ENCODE results near the gene VWA5B2. TPM values are rescaled to one million over a fixed set of nuclear protein-coding genes. Genes with fewer than 3 reads are reported as not detected.

The VWA5B2 gene
- not detected for total RNA-seq

DNA sequence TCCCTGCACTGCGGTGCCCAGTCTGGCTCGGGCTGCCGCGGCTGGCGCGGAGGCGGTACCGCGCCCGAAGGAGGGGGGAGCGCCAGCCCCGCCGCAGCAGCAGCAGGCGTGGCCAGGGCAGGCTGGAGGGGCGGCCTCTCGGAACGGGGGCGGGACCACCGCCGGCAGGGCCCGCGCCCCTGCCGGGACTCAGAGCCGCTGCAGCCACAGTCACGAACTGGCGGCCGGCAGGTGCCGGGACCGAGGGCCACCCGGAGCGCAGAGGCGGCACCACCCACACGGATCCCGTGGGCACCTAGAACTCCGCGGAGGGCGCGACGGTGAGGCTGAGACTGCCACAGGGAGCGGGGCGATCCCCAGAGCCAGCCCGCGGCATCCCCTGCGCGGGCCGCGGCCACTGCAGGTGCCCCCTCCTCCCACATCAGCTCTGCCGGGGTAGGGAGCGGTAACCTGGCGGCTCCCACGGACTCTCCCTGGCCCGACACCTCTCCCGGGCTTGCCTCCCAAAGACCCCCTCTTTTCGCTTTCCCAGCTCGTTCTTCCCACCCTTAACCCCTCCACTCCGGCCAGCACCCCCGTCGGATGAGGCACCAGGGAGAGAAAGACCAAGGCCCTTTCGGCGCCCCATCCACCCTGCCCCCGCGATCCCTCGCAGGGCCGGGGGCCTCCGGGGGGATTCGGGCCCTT, at the start of gene VWA5B2:
Gene VWA5B2 (plus strand): TSS at position 192 of the 687 bp plus-strand sequence. CDS start 944 bp downstream, outside the sequence.
- ATAC-seq, result peak; percentile 97
- DNase-seq, result peak; percentile 74
- H3K9me3 Mint-ChIP-seq (ENCODE audit: insufficient read depth), result no peaks in the 10 kb centered on the region
- peak within 1 kb of the TSS; percentile 37 for H3K4me3 Mint-ChIP-seq
- H3K27ac Mint-ChIP-seq, result no peak within 1 kb of the TSS
- H3K36me3 Mint-ChIP-seq (ENCODE audit: low read depth), result no peaks in the 10 kb centered on the region
- ChIA-PET CTCF (interaction anchor here (0.9 to 4.9 kb wide), 5 partner anchors 14 to 35 kb away, joined by 4 to 45 read pairs (median 10); partner anchors contain the start of genes ALG3 and EEF1AKMT4), POLR2A (no interaction called here)
- peaks cover 9% of the 10 kb centered on the region for H3K4me1 Mint-ChIP-seq (ENCODE audit: low read depth)
- H3K27me3 Mint-ChIP-seq (ENCODE audit: low read depth), result peaks cover 48% of the 10 kb centered on the region

DNA sequence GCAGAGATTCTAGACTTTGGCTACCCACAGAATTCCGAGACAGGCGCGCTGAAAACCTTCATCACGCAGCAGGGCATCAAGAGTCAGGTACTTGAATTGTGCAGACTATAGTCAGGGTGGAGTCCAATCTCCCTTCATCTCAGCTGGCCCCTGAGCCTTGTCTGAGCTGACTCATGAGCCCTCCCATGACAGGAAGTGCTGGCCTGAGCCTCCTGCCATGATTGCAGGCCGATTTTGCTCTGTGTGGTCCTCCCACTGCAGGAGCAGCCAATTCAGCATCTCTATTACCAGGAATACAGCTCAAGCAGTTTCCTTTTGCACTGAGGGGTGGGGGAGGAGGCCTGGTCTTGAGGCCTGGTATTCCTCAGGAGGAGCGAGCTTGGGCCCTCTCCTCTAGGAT, 49.2 kb upstream of the VWA5B2 start:
- H3K4me3 Mint-ChIP-seq, result no peak overlapping the region
- POLR2A ChIA-PET, result interaction anchor here (1.1 kb wide), 1 partner anchor 24 kb away, joined by 4 read pairs; no protein-coding TSS in a partner anchor
- CTCF ChIA-PET, result no interaction called here
- H3K27me3 Mint-ChIP-seq (ENCODE audit: low read depth), result no peaks in the 10 kb centered on the region
- peaks cover 58% of the 10 kb centered on the region for H3K36me3 Mint-ChIP-seq (ENCODE audit: low read depth)
- ATAC-seq (no peak), DNase-seq (no peak)
- no peak overlapping the region for H3K27ac Mint-ChIP-seq
- H3K4me1 Mint-ChIP-seq (ENCODE audit: low read depth), result peaks cover 30% of the 10 kb centered on the region
- H3K9me3 Mint-ChIP-seq (ENCODE audit: insufficient read depth), result no peaks in the 10 kb centered on the region

DNA sequence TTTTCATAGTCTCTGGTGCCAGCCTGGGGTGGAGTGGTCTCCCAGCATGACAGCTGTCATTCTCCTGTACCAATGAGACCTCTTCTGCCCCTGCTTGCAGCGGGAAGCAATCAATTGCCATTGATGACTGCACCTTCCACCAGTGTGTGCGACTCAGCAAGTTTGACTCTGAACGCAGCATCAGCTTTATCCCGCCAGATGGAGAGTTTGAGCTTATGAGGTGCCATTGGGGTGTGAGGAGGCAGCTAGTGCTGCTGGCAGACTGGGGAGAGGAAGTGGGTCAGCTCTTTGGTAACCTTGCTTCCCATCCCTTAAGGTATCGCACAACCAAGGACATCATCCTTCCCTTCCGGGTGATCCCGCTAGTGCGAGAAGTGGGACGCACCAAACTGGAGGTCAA, 47.8 kb upstream of the VWA5B2 start:
- CTCF ChIA-PET, result no interaction called here
- H3K9me3 Mint-ChIP-seq (ENCODE audit: insufficient read depth), result no peaks in the 10 kb centered on the region
- POLR2A ChIA-PET, result no interaction called here

GRCh38 chr3:184183679-184184078, 45.7 kb upstream of the VWA5B2 start:
- Mint-ChIP-seq H3K4me1 (ENCODE audit: low read depth) (peaks cover 31% of the 10 kb centered on the region), H3K27ac (no peak overlapping the region), H3K27me3 (ENCODE audit: low read depth) (no peaks in the 10 kb centered on the region), H3K4me3 (no peak overlapping the region), H3K9me3 (ENCODE audit: insufficient read depth) (no peaks in the 10 kb centered on the region), H3K36me3 (ENCODE audit: low read depth) (peaks cover 70% of the 10 kb centered on the region)
- CTCF ChIA-PET, result interaction anchor here (0.7 kb wide), 1 partner anchor 44 kb away, joined by 3 read pairs; no protein-coding TSS in a partner anchor
- POLR2A ChIA-PET, result interaction anchor here (1.4 kb wide), 2 partner anchors 9 to 46 kb away, joined by 4 to 5 read pairs; partner anchors contain the start of gene AP2M1
- ATAC-seq, result no peak
- DNase-seq, result no peak

More for the DNA sequence above, 47.8 kb upstream of the VWA5B2 start:
- DNase-seq, result no peak
- Mint-ChIP-seq H3K4me3 (no peak overlapping the region), H3K27ac (no peak overlapping the region), H3K27me3 (ENCODE audit: low read depth) (no peaks in the 10 kb centered on the region), H3K4me1 (ENCODE audit: low read depth) (peaks cover 27% of the 10 kb centered on the region), H3K36me3 (ENCODE audit: low read depth) (peaks cover 58% of the 10 kb centered on the region)
- ATAC-seq, result no peak

DNA sequence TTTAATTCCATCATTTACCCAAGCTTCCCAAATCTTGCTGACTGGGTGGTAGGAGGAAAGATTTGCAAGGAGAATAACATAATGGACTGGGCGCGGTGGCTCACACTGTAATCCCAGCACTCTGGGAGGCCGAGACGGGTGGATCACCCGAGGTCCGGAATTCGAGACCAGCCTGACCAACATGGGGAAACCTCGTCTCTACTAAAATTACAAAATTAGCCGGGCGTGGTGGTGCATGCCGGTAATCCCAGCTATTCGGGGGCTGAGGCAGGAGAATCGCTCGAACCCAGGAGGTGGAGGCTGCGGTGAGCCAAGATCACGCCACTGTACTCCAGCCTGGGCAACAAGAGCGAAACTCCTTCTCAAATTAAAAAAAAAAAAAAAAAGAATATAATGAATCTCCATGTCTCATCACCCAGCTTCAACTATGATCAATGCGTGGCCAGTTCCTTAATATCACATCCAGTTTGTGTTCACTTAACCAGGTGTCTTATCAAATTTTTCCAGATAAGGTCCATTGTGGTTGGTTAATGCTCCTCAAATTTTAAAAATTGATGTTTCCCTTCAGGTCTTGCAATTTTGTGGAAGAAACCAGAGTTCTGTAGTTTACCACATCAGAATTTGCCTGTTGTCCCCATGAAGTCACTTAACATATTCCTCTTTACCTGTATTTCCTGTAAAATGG, 44.7 kb upstream of the VWA5B2 start:
- H3K36me3 Mint-ChIP-seq (ENCODE audit: low read depth), result peaks cover 68% of the 10 kb centered on the region
- H3K4me3 Mint-ChIP-seq, result peak overlapping the region; percentile 99
- ATAC-seq, result no peak
- ChIA-PET CTCF (interaction anchor here (0.7 to 2.3 kb wide), 2 partner anchors 43 kb away, joined by 3 to 9 read pairs; no protein-coding TSS in a partner anchor), POLR2A (interaction anchor here (1.4 kb wide), 2 partner anchors 10 to 47 kb away, joined by 4 to 5 read pairs; partner anchors contain the start of gene AP2M1)
- peaks cover 31% of the 10 kb centered on the region for H3K4me1 Mint-ChIP-seq (ENCODE audit: low read depth)
- DNase-seq, result no peak
- H3K27me3 Mint-ChIP-seq (ENCODE audit: low read depth), result no peaks in the 10 kb centered on the region
- H3K9me3 Mint-ChIP-seq (ENCODE audit: insufficient read depth), result no peaks in the 10 kb centered on the region
- H3K27ac Mint-ChIP-seq, result peak overlapping the region; percentile 97

DNA sequence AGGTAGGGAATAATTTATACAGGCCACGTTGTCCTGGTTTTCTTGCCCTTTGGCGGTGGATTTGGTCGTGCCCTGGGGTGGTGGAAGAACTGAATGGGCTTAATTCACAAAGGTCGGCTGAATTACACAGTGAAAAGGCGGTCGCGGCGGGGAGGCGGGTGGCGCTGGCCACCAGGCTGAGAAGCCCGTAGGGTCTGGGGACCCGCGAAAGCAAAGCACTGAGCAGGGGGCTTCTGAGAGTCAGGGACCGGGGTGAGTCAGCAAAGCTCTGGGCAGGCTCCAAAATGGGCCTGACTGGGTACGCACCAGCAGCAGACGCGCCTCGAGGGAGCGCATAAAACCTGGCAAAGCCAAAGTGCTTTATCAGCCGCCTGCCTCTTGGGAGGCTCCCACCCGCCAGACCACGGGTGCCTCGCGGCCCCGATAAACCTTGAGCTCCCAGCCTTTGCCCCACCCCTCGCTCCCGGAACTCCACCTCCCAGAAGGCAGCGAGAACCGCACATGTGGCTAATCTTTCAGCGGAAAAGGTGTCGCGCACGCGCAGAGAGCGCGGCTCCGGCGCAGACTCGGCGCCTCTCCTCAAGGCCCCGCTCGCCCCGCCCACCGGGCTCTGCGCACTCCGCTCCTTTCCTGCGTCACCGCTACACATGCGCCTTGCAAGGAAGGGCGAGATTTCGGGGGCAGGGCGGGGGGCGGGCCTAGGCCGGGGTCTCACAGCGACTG, 43.8 kb upstream of the VWA5B2 start:
- Mint-ChIP-seq H3K27ac (peak overlapping the region; percentile 97), H3K4me1 (ENCODE audit: low read depth) (peaks cover 34% of the 10 kb centered on the region), H3K9me3 (ENCODE audit: insufficient read depth) (no peaks in the 10 kb centered on the region), H3K36me3 (ENCODE audit: low read depth) (peaks cover 70% of the 10 kb centered on the region), H3K4me3 (peak overlapping the region; percentile 99), H3K27me3 (ENCODE audit: low read depth) (no peaks in the 10 kb centered on the region)
- ATAC-seq (peak; percentile 95), DNase-seq (peak; percentile 99)
- ChIA-PET CTCF (interaction anchor here (0.7 to 2.3 kb wide), 3 partner anchors 42 to 112 kb away, joined by 3 to 9 read pairs (median 6); partner anchors contain the start of gene EEF1AKMT4), POLR2A (interaction anchor here (0.5 to 1.1 kb wide), 5 partner anchors 10 to 312 kb away, joined by 3 to 7 read pairs (median 3); partner anchors contain the start of genes AP2M1 and EIF2B5)

DNA sequence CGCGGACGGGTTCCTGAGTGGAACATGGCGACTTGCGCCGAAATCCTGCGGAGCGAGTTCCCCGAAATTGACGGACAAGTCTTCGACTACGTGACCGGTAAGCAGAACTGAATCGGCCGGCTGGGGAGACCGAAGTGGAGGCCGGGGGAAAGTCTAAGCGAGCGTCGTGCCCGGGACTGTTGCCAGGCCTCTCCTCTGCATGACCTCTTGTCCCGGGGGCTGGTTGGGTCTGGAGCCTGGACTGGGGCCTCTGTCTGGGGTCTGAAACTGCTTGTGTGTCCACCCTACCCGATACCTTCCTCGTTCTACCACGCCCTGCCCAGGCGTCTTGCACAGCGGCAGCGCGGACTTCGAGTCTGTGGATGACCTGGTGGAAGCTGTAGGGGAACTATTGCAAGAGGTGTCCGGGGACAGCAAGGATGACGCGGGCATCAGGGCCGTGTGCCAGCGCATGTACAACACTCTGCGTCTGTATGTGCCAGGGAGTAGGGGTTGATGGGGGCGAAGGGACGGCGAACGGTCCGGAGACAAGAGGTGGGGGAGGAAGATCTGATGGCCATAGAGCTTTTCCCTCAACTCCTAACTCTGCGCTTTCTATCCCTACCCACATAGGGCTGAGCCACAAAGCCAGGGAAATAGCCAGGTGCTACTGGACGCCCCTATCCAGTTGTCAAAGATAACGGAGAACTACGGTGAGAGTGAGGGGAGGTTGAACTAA, 43.0 kb upstream of the VWA5B2 start, which contains the start of gene ABCF3:
Gene ABCF3 (plus strand): TSS at position 16 of the 718 bp plus-strand sequence. CDS start 9 bp downstream, at position 25.
- ATAC-seq (peak; percentile 37), DNase-seq (no peak)
- H3K27me3 Mint-ChIP-seq (ENCODE audit: low read depth), result no peaks in the 10 kb centered on the region
- no peaks in the 10 kb centered on the region for H3K9me3 Mint-ChIP-seq (ENCODE audit: insufficient read depth)
- ChIA-PET CTCF (interaction anchor here (0.7 to 2.3 kb wide), 3 partner anchors 41 to 112 kb away, joined by 3 to 9 read pairs (median 6); partner anchors contain the start of gene EEF1AKMT4), POLR2A (interaction anchor here (0.5 to 1.1 kb wide), 6 partner anchors 10 to 311 kb away, joined by 3 to 7 read pairs (median 3); partner anchors contain the start of genes AP2M1 and EIF2B5)
- H3K4me3 Mint-ChIP-seq, result peak within 1 kb of the TSS; percentile 99
- H3K36me3 Mint-ChIP-seq (ENCODE audit: low read depth), result peaks cover 66% of the 10 kb centered on the region
- H3K4me1 Mint-ChIP-seq (ENCODE audit: low read depth), result peaks cover 34% of the 10 kb centered on the region
- H3K27ac Mint-ChIP-seq, result peak within 1 kb of the TSS; percentile 97

GRCh38 chr3:184186902-184187207, 42.5 kb upstream of the VWA5B2 start:
- ChIA-PET POLR2A (interaction anchor here (1.1 kb wide), 1 partner anchor 10 kb away, joined by 3 read pairs; no protein-coding TSS in a partner anchor), CTCF (interaction anchor here (1.9 to 2.3 kb wide), 2 partner anchors 41 to 63 kb away, joined by 6 to 9 read pairs; partner anchors contain the start of gene EEF1AKMT4)
- DNase-seq (no peak), ATAC-seq (no peak)
- Mint-ChIP-seq H3K27me3 (ENCODE audit: low read depth) (no peaks in the 10 kb centered on the region), H3K9me3 (ENCODE audit: insufficient read depth) (no peaks in the 10 kb centered on the region), H3K4me3 (peak overlapping the region; percentile 99), H3K36me3 (ENCODE audit: low read depth) (peaks cover 62% of the 10 kb centered on the region), H3K27ac (peak overlapping the region; percentile 97), H3K4me1 (ENCODE audit: low read depth) (peaks cover 34% of the 10 kb centered on the region)

DNA sequence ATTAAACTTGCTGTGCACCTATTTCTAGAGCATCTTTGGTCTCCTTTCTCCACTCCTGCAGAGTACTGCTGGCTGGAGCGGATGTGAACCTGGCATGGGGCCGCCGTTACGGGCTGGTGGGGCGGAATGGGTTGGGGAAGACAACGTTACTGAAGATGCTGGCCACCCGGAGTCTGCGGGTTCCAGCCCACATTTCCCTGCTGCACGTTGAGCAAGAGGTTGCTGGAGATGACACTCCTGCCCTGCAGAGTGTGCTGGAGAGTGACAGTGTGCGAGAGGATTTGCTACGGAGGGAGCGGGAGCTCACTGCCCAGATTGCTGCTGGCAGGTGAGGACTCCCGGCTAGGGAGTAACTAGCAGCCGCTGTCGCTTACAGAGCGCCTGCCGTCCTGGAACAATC, 41.3 kb upstream of the VWA5B2 start:
- peaks cover 65% of the 10 kb centered on the region for H3K36me3 Mint-ChIP-seq (ENCODE audit: low read depth)
- no peaks in the 10 kb centered on the region for H3K27me3 Mint-ChIP-seq (ENCODE audit: low read depth)
- no peak overlapping the region for H3K27ac Mint-ChIP-seq
- H3K4me3 Mint-ChIP-seq, result no peak overlapping the region
- ATAC-seq (no peak), DNase-seq (no peak)
- CTCF ChIA-PET, result no interaction called here
- peaks cover 34% of the 10 kb centered on the region for H3K4me1 Mint-ChIP-seq (ENCODE audit: low read depth)
- no peaks in the 10 kb centered on the region for H3K9me3 Mint-ChIP-seq (ENCODE audit: insufficient read depth)
- POLR2A ChIA-PET, result no interaction called here

- DNase-seq (no peak), ATAC-seq (no peak)
- H3K27me3 Mint-ChIP-seq (ENCODE audit: low read depth), result no peaks in the 10 kb centered on the region
- peaks cover 64% of the 10 kb centered on the region for H3K36me3 Mint-ChIP-seq (ENCODE audit: low read depth)
- H3K4me3 Mint-ChIP-seq, result no peak overlapping the region
- POLR2A ChIA-PET, result no interaction called here
- H3K4me1 Mint-ChIP-seq (ENCODE audit: low read depth), result peaks cover 31% of the 10 kb centered on the region
- CTCF ChIA-PET, result no interaction called here
- no peak overlapping the region for H3K27ac Mint-ChIP-seq
- H3K9me3 Mint-ChIP-seq (ENCODE audit: insufficient read depth), result no peaks in the 10 kb centered on the region
Observed at GRCh38 chr3:184189421-184189820, 40.0 kb upstream of the VWA5B2 start.

- no peak for ATAC-seq
- Mint-ChIP-seq H3K36me3 (ENCODE audit: low read depth) (peaks cover 56% of the 10 kb centered on the region), H3K4me3 (no peak overlapping the region), H3K27me3 (ENCODE audit: low read depth) (no peaks in the 10 kb centered on the region), H3K27ac (no peak overlapping the region), H3K4me1 (ENCODE audit: low read depth) (peaks cover 6% of the 10 kb centered on the region), H3K9me3 (ENCODE audit: insufficient read depth) (no peaks in the 10 kb centered on the region)
- ChIA-PET CTCF (no interaction called here), POLR2A (no interaction called here)
- no peak for DNase-seq
Observed at GRCh38 chr3:184192889-184193288, 36.5 kb upstream of the VWA5B2 start.
